ENCODE data around the gene BIRC3.

- TF ChIP-seq CTCF (IDR thresholded peaks at IDR 0.05; ENCODE audit: poor library complexity, severe bottlenecking): no peak
- no peak for TF ChIP-seq SMC3 (conservative IDR thresholded peaks at IDR 0.05; ENCODE audit: poor library complexity)
- TF ChIP-seq EZH2 (IDR thresholded peaks at IDR 0.05; ENCODE audit: borderline replicate concordance, insufficient read depth, low read length, poor library complexity, severe bottlenecking): no peak
- no peak for TF ChIP-seq POLR2AphosphoS5 (IDR thresholded peaks at IDR 0.05)
- TF ChIP-seq, protein P1, sequence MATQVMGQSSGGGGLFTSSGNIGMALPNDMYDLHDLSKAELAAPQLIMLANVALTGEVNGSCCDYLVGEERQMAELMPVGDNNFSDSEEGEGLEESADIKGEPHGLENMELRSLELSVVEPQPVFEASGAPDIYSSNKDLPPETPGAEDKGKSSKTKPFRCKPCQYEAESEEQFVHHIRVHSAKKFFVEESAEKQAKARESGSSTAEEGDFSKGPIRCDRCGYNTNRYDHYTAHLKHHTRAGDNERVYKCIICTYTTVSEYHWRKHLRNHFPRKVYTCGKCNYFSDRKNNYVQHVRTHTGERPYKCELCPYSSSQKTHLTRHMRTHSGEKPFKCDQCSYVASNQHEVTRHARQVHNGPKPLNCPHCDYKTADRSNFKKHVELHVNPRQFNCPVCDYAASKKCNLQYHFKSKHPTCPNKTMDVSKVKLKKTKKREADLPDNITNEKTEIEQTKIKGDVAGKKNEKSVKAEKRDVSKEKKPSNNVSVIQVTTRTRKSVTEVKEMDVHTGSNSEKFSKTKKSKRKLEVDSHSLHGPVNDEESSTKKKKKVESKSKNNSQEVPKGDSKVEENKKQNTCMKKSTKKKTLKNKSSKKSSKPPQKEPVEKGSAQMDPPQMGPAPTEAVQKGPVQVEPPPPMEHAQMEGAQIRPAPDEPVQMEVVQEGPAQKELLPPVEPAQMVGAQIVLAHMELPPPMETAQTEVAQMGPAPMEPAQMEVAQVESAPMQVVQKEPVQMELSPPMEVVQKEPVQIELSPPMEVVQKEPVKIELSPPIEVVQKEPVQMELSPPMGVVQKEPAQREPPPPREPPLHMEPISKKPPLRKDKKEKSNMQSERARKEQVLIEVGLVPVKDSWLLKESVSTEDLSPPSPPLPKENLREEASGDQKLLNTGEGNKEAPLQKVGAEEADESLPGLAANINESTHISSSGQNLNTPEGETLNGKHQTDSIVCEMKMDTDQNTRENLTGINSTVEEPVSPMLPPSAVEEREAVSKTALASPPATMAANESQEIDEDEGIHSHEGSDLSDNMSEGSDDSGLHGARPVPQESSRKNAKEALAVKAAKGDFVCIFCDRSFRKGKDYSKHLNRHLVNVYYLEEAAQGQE (IDR thresholded peaks at IDR 0.05; ENCODE audit: borderline replicate concordance): no peak
- no peak for TF ChIP-seq RAD21 (conservative IDR thresholded peaks at IDR 0.05)
These were observed 40.9 kb upstream of the BIRC3 start for GRCh38 chr11:102276362-102276761.

Data from neural cell (in vitro differentiated cells).